Mucosa of descending colon (tissue), 3 donors: Measurements from ENCODE around the gene ST7. TPM values are rescaled to one million over a fixed set of nuclear protein-coding genes. Genes with fewer than 3 reads are reported as not detected.

Experiments
- ATAC-seq: fragments of 200-7000 bp; cut with Tn5 transposase; one replicate; pipeline ENCODE4 v1.9.1; 2020; ENCODE audit warnings: mild to moderate bottlenecking, moderate library complexity
- DNase-seq, 3 donors: peaks; one replicate each; pipeline ENCODE4 v3.0.0-alpha.2; 2020
- H3K36me3 ChIP-seq: fragments of 200-600 bp; one replicate; pipeline ENCODE4 v1.8.0; 2021; ENCODE audit warnings: low read depth, mild to moderate bottlenecking
- H3K4me1 ChIP-seq: fragments of 200-600 bp; one replicate; pipeline ENCODE4 v1.8.0; 2021; ENCODE audit warnings: low read depth, mild to moderate bottlenecking
- H3K4me3 ChIP-seq: fragments of 200-600 bp; one replicate; pipeline ENCODE4 v1.8.0; 2021; ENCODE audit warnings: mild to moderate bottlenecking
- H3K9me3 ChIP-seq: fragments of 200-600 bp; one replicate; pipeline ENCODE4 v1.8.0; 2021; ENCODE audit warnings: mild to moderate bottlenecking
- CTCF ChIP-seq: fragments of 200-600 bp; IDR thresholded peaks from one replicate; pipeline ENCODE4 v1.8.0; 2022; ENCODE audit warnings: antibody characterized with exemption, mild to moderate bottlenecking
- intact Hi-C, 2 donors: fragments of 100-400 bp; cut with DNase I in 1 of 2; cut with micrococcal nuclease in 1 of 2; formaldehyde crosslinking; loops; one replicate each; pipeline versions ENCODE4 v1.11.0 to v1.11.1; 2022; cut with DNase I, micrococcal nuclease
- total RNA-seq, 3 donors: library from RNA; stranded (reverse); fragmentation: NEBNext Ultra II Directional in 2 of 3; extraction: Animal tissue kit (Norgen Biotek cat#: 25700) in 2 of 3; gene quantifications; one replicate each; pipeline versions ENCODE4 v1.2.1 to v1.2.4, GENCODE V29; 2021 to 2023
- donor health status: DM: no; HTN: no; CAD: no; lungs with moderate emphysema.
- donor health status: DM: no; HTN: no; CAD: no.
- donor health status: DM: no; HTN: yes; CAD: no.

Gene ST7
- total RNA-seq, 3 donors from 2014 or later = 10.1 to 22.0 (median 11.3) TPM

- Histone ChIP-seq H3K4me1 (peaks cover 4% of the 10 kb centered on the region), H3K9me3 (no peaks in the 10 kb centered on the region), H3K4me3 (no peak overlapping the region), H3K36me3 (no peaks in the 10 kb centered on the region)
- DNase-seq (no peak), ATAC-seq (no peak)
- intact Hi-C loops = loop anchor here in 1 of 2 donors (10.0 kb wide), 1 partner anchor 198 kb away; no protein-coding TSS in a partner anchor
- TF ChIP-seq CTCF = no peak
Observed at GRCh38 chr7:117122536-117122935, 169.2 kb downstream of the ST7 start.

- peaks cover 4% of the 10 kb centered on the region for H3K4me1 ChIP-seq
- no peaks in the 10 kb centered on the region for H3K36me3 ChIP-seq
- H3K4me3 ChIP-seq = no peak overlapping the region
- no peak for TF ChIP-seq CTCF
- DNase-seq (no peak), ATAC-seq (no peak)
- no peaks in the 10 kb centered on the region for H3K9me3 ChIP-seq
- intact Hi-C loops = loop anchor here in 1 of 2 donors (10.0 kb wide), 1 partner anchor 199 kb away; no protein-coding TSS in a partner anchor
Observed at GRCh38 chr7:117123311-117123926, 170.1 kb downstream of the ST7 start.

- ATAC-seq = peak; percentile 96
- Histone ChIP-seq H3K9me3 (no peaks in the 10 kb centered on the region), H3K36me3 (no peaks in the 10 kb centered on the region), H3K4me3 (no peak overlapping the region), H3K4me1 (peaks cover 4% of the 10 kb centered on the region)
- TF ChIP-seq CTCF = no peak
- intact Hi-C loops = loop anchor here in 1 of 2 donors (10.0 kb wide), 1 partner anchor 200 kb away; no protein-coding TSS in a partner anchor
- peak; percentile 50 to 87 (median 65) for DNase-seq
Observed at GRCh38 chr7:117124591-117125220, 171.4 kb downstream of the ST7 start.

GRCh38 chr7:117126676-117127075 is 173.4 kb downstream of the ST7 start:
- H3K36me3 ChIP-seq = no peaks in the 10 kb centered on the region
- H3K9me3 ChIP-seq = no peaks in the 10 kb centered on the region
- no peak for TF ChIP-seq CTCF
- no peak overlapping the region for H3K4me3 ChIP-seq
- ATAC-seq (no peak), DNase-seq (no peak)
- intact Hi-C loops = loop anchor here in 1 of 2 donors (10.0 kb wide), 1 partner anchor 202 kb away; no protein-coding TSS in a partner anchor
- peaks cover 4% of the 10 kb centered on the region for H3K4me1 ChIP-seq

GRCh38 chr7:117127585-117128168 is 174.4 kb downstream of the ST7 start:
- DNase-seq (peak in 1 of 3 donors; percentile 77), ATAC-seq (peak; percentile 70)
- TF ChIP-seq CTCF = peak; percentile 53
- no peaks in the 10 kb centered on the region for H3K9me3 ChIP-seq
- no peak overlapping the region for H3K4me3 ChIP-seq
- no peaks in the 10 kb centered on the region for H3K36me3 ChIP-seq
- peaks cover 4% of the 10 kb centered on the region for H3K4me1 ChIP-seq
- intact Hi-C loops = loop anchor here in 1 of 2 donors (10.0 kb wide), 1 partner anchor 203 kb away; no protein-coding TSS in a partner anchor
